HCEC 1CT (cell line): ENCODE results near the gene SYPL1.
"Not testable (repeated sequence)": the region's sequence is repeated elsewhere in the genome, so short reads cannot be mapped to it uniquely, and the experiment has no call there.

Experiments
- DNase-seq: peaks from one replicate; pipeline ENCODE4 v3.0.0-alpha.2; 2017

Gene SYPL1

DNA sequence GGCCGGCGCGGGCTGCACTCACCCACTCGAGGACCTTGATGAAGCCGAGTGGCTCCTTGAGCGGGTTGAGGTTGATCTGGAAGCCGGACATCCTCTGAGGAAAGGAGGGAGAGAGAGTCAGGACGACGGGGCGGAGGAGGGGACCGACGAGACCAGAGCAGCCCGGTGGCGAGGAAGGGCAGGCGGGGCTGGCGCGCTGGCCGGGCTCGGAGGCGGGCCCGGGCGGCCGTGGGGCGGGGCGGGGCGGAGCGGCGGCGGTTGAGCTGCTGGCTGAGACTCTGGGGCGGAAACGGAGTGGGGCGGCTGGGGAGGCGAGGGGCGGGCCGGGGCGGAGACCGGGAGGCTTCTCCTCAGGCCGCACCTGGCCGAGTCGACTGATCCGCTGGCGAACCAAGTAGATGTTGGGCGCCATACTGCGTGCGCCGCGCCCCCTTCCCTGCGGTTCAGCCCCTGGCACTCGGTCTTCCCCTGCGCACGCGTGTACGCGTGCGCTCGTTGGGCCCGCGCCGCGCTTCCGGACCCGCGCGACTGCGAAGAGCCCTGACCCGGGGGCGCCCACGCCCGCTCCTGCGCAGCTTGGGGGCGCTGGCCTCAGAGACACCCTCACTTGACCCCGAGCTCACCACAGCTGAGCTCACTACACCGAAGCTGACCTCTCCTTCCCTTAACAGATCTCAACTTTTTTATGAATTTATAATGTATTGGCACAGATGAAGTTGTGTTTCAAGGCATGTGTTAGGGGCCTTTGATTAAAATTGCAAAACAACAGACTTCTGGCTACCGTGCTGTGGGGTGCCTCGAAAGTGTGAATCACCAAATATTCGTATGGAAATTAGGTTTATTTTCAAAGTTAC is at the start of gene SYPL1:
Gene SYPL1, minus strand, starts transcription at position 195 of the 854 bp plus-strand sequence. Its CDS starts 104 bp downstream, at position 91.
- peak; percentile 90 for DNase-seq

DNA sequence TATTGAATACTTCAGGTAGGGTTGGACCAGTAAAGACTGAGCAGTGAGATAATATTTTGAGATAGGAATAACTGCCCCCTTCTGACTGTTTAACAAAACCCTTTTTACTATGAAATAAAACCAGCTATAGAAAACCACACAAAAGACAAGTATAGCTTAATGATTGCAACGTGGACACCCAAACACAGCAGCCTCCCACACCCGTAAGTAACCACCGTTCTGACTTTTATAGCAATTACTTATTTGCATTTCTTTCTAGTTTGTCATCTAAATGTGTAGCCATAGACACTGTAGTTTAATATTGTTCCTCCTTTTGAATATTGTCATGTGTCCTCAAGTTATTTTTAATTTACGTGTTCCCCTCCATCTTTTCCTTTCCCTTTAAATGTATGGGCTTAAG is 42.9 kb upstream of the SYPL1 start:
- no peak for DNase-seq

DNA sequence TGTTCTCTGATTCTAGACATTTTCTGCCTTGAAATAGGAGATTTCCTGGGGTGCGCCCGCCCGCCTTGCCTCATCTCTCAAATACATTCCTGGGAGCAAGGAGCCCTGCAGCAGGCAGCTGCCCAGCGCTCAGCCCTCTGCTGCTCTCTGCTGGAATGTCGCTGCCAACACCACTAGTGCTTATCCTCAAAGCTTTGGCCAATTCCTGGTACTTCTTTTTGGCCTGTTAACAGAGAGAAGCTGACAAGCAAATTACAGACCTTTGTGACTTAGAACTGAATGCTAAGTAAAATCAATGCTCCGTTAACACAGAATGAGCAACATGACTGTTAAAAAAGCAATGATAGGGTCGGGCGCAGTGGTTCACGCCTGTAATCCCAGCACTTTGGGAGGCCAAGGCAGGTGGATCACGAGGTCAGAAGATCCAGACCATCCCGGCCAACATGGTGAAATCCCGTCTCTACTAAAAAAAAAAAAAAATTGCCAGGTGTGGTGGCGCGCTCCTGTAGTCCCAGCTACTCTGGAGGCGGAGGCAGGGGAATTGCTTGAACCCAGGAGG is 41.9 kb upstream of the SYPL1 start:
- peak; percentile 84 for DNase-seq

GRCh38 chr7:106152313-106152665 is 40.2 kb upstream of the SYPL1 start:
- DNase-seq, result no peak

- no peak for DNase-seq
Observed at GRCh38 chr7:106151459-106152312, 39.6 kb upstream of the SYPL1 start.

DNA sequence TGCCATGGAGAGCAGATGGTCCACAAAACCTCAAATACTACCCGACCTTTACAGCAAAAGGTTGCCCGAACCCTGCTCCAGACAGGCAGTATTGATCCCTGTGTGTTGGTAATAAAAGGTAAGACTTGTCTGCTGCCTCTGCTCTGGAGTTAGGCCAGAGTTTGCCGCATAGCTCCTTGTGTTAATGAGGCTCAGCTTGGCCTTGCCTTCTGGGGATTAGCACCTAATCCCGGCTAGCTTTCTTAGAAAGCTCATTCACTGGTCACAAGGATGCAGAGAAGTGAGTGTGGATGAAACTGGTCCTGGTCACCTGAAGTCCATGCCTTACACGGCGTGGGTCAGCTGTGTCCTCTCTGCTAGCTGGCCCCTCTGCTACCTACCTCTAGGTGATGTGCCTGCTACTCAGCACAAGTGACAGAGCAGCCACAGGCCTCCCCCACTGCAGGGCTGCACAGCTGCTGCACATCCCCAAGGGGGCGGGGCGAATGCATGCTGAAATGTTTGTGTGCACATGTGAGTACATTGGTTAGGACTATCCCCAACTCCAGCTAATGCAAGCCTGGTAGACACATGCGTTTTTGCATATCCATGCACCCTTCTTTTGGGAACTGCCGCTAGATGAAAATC is 31.7 kb upstream of the SYPL1 start:
- no peak for DNase-seq

- DNase-seq, result no peak
Observed at GRCh38 chr7:106142136-106142535, 30.0 kb upstream of the SYPL1 start.

GRCh38 chr7:106140406-106141173 is 28.5 kb upstream of the SYPL1 start:
- DNase-seq, result no peak

GRCh38 chr7:106139265-106140251 is 27.4 kb upstream of the SYPL1 start:
- no peak for DNase-seq

- no peak for DNase-seq
Observed at GRCh38 chr7:106138776-106139175, 26.7 kb upstream of the SYPL1 start.

DNA sequence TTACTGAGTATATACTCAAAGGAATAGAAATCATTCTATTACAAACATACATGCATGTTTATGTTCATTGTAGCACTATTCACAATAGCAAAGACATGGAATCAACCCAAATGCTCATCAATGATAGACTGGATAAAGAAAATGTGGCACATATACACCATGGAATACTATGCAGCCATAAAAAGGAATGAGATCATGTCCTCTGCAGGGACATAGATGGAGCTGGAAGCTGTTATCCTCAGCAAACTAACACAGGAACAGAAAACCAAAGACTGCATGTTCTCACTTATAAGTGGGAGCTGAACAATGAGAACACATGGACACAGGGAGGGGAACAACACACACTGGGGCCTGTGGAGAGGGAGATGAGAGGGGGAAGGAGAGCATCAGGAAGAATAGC is 26.1 kb upstream of the SYPL1 start:
- DNase-seq, result not testable (repeated sequence)

GRCh38 chr7:106134241-106134640 is 22.1 kb upstream of the SYPL1 start:
- no peak for DNase-seq

- DNase-seq, result no peak
Observed at GRCh38 chr7:106129291-106129690, 17.2 kb upstream of the SYPL1 start.

GRCh38 chr7:106128836-106129235 is 16.7 kb upstream of the SYPL1 start:
- no peak for DNase-seq

DNA sequence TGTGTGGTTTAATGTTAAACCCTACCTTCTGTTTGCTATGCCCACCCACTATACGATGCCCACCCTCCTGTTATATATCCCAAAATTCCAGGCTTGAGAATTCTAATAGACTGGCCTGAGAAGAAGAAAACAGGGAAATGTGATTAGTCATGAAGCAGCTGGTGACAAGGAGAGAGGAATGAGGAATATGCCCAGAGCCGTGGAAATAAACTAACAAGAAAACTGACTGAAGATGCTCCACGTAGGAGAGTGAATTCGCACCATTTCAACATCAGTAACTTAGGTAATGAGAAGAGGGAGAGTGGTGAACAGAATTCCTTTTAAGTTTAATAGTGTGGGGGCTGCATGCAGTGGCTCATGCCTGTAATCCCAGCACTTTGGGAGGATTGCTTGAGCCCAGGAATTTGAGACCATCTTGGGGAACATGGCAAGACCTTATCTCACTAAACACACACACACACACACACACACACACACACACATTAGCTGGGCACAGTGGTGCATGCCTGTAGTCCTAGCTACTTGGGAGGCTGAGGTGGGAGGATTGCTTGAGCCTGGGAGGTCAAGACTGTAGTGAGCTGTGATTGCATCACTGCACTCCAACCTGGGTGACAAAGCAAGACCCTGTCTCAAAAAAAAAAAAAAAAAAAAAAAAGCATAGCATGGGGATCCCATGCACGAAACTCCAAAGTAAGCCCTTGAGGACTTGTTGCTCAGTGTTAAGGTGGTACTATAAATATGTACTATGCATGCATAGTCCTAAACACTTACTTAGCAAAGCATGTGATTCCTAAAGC is 16.1 kb upstream of the SYPL1 start:
- DNase-seq, result peak; percentile 47

DNA sequence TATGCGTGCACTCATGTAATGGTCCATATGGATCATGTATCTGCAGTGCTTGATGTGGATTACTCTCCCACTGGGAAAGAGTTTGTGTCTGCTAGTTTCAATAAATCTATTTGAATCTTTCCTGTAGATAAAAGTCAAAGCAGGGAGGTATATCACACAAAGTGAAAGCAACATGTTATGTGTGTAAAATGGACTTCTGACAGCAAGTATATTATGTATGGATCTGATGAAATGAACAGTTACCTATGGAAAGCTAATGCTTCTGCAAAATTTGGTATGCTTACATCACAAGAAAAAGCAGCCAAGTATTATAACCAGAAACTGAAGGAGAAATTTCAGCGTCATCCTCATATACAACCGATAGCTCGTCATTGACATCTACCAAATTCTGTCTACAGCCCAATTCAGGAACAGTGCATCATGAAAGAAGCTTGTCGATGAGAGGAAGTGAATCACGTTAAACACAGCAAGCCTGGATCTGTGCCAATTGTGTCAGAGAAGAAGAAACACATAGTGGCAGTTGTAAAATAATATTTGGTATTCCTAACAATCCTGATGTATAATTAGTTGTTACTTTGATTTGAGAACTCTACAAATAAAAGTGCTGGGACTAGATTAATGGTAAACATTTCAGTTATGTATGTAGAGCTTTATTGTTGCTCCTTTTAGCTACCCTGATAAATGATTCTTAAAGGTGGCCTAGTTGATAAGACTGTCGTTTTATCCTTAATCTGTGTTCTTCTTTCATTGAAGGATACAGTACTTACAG is 14.2 kb upstream of the SYPL1 start:
- peak; percentile 73 for DNase-seq

DNA sequence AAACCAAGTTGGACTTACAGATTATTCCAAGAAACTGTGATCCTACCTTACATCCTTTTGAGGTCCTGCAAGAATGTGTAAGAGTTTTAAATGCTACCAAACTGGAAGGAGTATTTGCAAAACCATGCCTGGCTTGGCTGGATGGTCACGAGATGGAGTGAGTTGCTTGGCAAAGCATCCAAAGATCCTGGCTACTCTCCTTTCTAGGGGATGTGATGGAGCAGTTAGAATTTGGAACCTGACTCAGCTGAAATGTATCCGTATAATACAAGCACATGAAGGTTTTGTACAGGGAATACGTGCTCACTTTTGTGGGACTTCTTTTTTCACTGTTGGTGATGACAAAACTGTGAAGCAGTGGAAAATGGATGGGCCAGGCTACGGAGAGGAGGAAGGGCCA is 13.3 kb upstream of the SYPL1 start:
- peak; percentile 12 for DNase-seq

GRCh38 chr7:106124186-106124585 is 12.1 kb upstream of the SYPL1 start:
- no peak for DNase-seq

- DNase-seq, result no peak
Observed at GRCh38 chr7:106122713-106123112, 10.6 kb upstream of the SYPL1 start.
